Liver (tissue), 9 donors: ENCODE measurements around the gene CCSER2. TPM values are rescaled to one million over a fixed set of nuclear protein-coding genes. Genes with fewer than 3 reads are reported as not detected.

Source experiments
- DNase-seq: peaks from one replicate; pipeline ENCODE4 v3.0.0-alpha.2; 2017; ENCODE audit warnings: low spot score
- H3K27ac ChIP-seq, 2 donors: one replicate each; pipeline ENCODE4 v1.7.0; 2013; ENCODE audit warnings: inconsistent platforms in 2 of 2, low read length in 2 of 2, control low read depth in 1 of 2, low read depth in 1 of 2, mild to moderate bottlenecking in 1 of 2
- H3K27me3 ChIP-seq, 4 donors: one replicate each; pipeline versions ENCODE4 v1.6.1 to v1.7.0; 2013; ENCODE audit warnings: low read length in 3 of 4, inconsistent platforms in 1 of 4, mild to moderate bottlenecking in 1 of 4, moderate library complexity in 1 of 4; ENCODE audit not compliant: control insufficient read depth in 4 of 4, insufficient read depth in 4 of 4
- H3K36me3 ChIP-seq, 4 donors: one replicate each; pipeline versions ENCODE4 v1.6.1 to v1.7.0; 2013; ENCODE audit warnings: low read length in 3 of 4, mild to moderate bottlenecking in 3 of 4, low read depth in 1 of 4, moderate library complexity in 1 of 4; ENCODE audit not compliant: control insufficient read depth in 4 of 4, insufficient read depth in 3 of 4
- H3K4me1 ChIP-seq, 4 donors: one replicate each; pipeline versions ENCODE4 v1.6.1 to v1.7.0; 2013; ENCODE audit warnings: low read length in 3 of 4, mild to moderate bottlenecking in 3 of 4, moderate library complexity in 1 of 4; ENCODE audit not compliant: control insufficient read depth in 4 of 4, insufficient read depth in 4 of 4
- H3K4me3 ChIP-seq, 3 donors: one replicate each; pipeline versions ENCODE4 v1.6.1 to v1.7.0; 2013; ENCODE audit warnings: low read length in 3 of 3, control low read depth in 1 of 3, low read depth in 1 of 3, mild to moderate bottlenecking in 1 of 3
- H3K9ac ChIP-seq, 2 donors: one replicate each; pipeline ENCODE4 v1.7.0; 2013; ENCODE audit warnings: low read length in 2 of 2, mild to moderate bottlenecking in 2 of 2, moderate library complexity in 2 of 2, control low read depth in 1 of 2, low read depth in 1 of 2
- H3K9me3 ChIP-seq, 4 donors: one replicate each; pipeline versions ENCODE4 v1.6.1 to v1.7.0; 2013; ENCODE audit warnings: low read length in 3 of 4; ENCODE audit not compliant: control insufficient read depth in 4 of 4
- EGR1 ChIP-seq, 2 donors: IDR thresholded peaks; 2 replicates each; pipeline ENCODE4 v1.6.1; 2016 to 2018; ENCODE audit warnings: antibody characterized with exemption in 2 of 2, low read depth in 2 of 2
- FOXA1 ChIP-seq: IDR thresholded peaks from 2 replicates; pipeline ENCODE4 v1.6.1; 2016; ENCODE audit warnings: antibody characterized with exemption
- FOXA2 ChIP-seq: IDR thresholded peaks from 2 replicates; pipeline ENCODE4 v1.6.1; 2016; ENCODE audit warnings: antibody characterized with exemption
- GABPA ChIP-seq, 2 donors: IDR thresholded peaks in 1 of 2; conservative IDR thresholded peaks in 1 of 2; 2 replicates each; pipeline ENCODE4 v1.6.1; 2016; ENCODE audit warnings: antibody characterized with exemption in 2 of 2, mild to moderate bottlenecking in 1 of 2, moderate library complexity in 1 of 2
- HNF4A ChIP-seq, 2 donors: conservative IDR thresholded peaks; 2 replicates each; pipeline ENCODE4 v1.6.1; 2016; ENCODE audit warnings: antibody characterized with exemption in 2 of 2, mild to moderate bottlenecking in 2 of 2
- HNF4G ChIP-seq: IDR thresholded peaks from 2 replicates; pipeline ENCODE4 v1.6.1; 2016; ENCODE audit warnings: antibody characterized with exemption
- JUND ChIP-seq, 2 donors: IDR thresholded peaks; 2 replicates each; pipeline ENCODE4 v1.6.1; 2016; ENCODE audit warnings: antibody characterized with exemption in 2 of 2
- MAX ChIP-seq: IDR thresholded peaks from 2 replicates; pipeline ENCODE4 v1.6.1; 2016; ENCODE audit warnings: antibody characterized with exemption
- NR2F2 ChIP-seq: IDR thresholded peaks from 2 replicates; pipeline ENCODE4 v1.6.1; 2016; ENCODE audit warnings: antibody characterized with exemption
- RAD21 ChIP-seq, 2 donors: IDR thresholded peaks; 2 replicates each; pipeline ENCODE4 v1.6.1; 2016; ENCODE audit warnings: antibody characterized with exemption in 2 of 2, mild to moderate bottlenecking in 2 of 2
- RXRA ChIP-seq, 2 donors: IDR thresholded peaks; 2 replicates each; pipeline ENCODE4 v1.6.1; 2017 to 2018; ENCODE audit warnings: antibody characterized with exemption in 2 of 2, mild to moderate bottlenecking in 1 of 2
- SP1 ChIP-seq: IDR thresholded peaks from 2 replicates; pipeline ENCODE4 v1.6.1; 2018; ENCODE audit warnings: antibody characterized with exemption, mild to moderate bottlenecking
- TAF1 ChIP-seq: conservative IDR thresholded peaks from 2 replicates; pipeline ENCODE4 v1.6.1; 2016; ENCODE audit warnings: antibody characterized with exemption, mild to moderate bottlenecking
- YY1 ChIP-seq: IDR thresholded peaks from 2 replicates; pipeline ENCODE4 v1.6.1; 2016; ENCODE audit warnings: antibody characterized with exemption, mild to moderate bottlenecking
- ZBTB33 ChIP-seq: IDR thresholded peaks from 2 replicates; pipeline ENCODE4 v1.6.1; 2016; ENCODE audit warnings: antibody characterized with exemption
- WGBS: extraction: QIAGEN DNeasy Blood & Tissue Kit; methylation state at CpG from one replicate; pipeline ENCODE4 v1.1.7; 2013; 5-methylcytosine and 5-hydroxymethylcytosine counted together
- polyA plus RNA-seq, 2 donors: library from polyadenylated mRNA; stranded (reverse) in 1 of 2; unstranded in 1 of 2; fragments of 200-250 nt in 1 of 2; fragments of >200 nt in 1 of 2; fragmentation: Nextera tagmentation in 1 of 2; extraction: Ambion mirVana in 1 of 2; gene quantifications; one replicate each; pipeline versions ENCODE4 v1.2.1 to v1.2.3, GENCODE V29; 2013 to 2015
- total RNA-seq, 2 donors: library from RNA; depleted of rRNA; stranded (reverse); fragments of >200 nt; gene quantifications; one replicate each; pipeline ENCODE4 v1.2.3, GENCODE V29; 2014
- TF ChIP-seq, protein P1 (sequence below): IDR thresholded peaks from 2 replicates; pipeline ENCODE4 v1.6.1; 2016; ENCODE audit warnings: antibody characterized with exemption
- TF ChIP-seq, protein P2 (sequence below): fragments of 150-350 bp; IDR thresholded peaks from 2 replicates; pipeline ENCODE4 v1.5.1; 2017; ENCODE audit warnings: improper control_type of control experiment, low read depth, low read length; ENCODE audit not compliant: missing input control
- TF ChIP-seq, protein P3 (sequence below): IDR thresholded peaks from 2 replicates; pipeline ENCODE4 v1.6.1; 2016; ENCODE audit warnings: antibody characterized with exemption, mild to moderate bottlenecking
- donor health status: healthy.
- donor health status: healthy.
- donor health status: healthy.
- donor health status: healthy.
- donor health status: healthy.

The CCSER2 gene
- total and polyA plus RNA-seq, 4 donors, result 5.6 to 18.2 (median 12.1) TPM

GRCh38 chr10:84334811-84335210, 6.4 kb downstream of the CCSER2 start:
- Histone ChIP-seq H3K9ac (no peak overlapping the region), H3K4me3 (no peak overlapping the region), H3K36me3 (no peaks in the 10 kb centered on the region), H3K27me3 (no peaks in the 10 kb centered on the region), H3K4me1 (peaks cover 0 to 18% (median 8%) of the 10 kb centered on the region in 4 donors), H3K9me3 (no peaks in the 10 kb centered on the region), H3K27ac (no peak overlapping the region)
- 91% methylated on average over 2 of the region's 2 CpGs for WGBS
- no peak for DNase-seq
- TF ChIP-seq EGR1 (IDR thresholded peaks at IDR 0.05; ENCODE audit: low read depth in 2 of 2) (no peak), HNF4A (conservative IDR thresholded peaks at IDR 0.05) (no peak), YY1 (no peak), NR2F2 (no peak), SP1 (no peak), RAD21 (IDR thresholded peaks at IDR 0.05) (no peak), GABPA (IDR thresholded peaks at IDR 0.05 in 1 of 2, conservative IDR thresholded peaks at IDR 0.05 in 1 of 2) (no peak)
- TF ChIP-seq, protein P1, sequence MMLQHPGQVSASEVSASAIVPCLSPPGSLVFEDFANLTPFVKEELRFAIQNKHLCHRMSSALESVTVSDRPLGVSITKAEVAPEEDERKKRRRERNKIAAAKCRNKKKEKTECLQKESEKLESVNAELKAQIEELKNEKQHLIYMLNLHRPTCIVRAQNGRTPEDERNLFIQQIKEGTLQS, result no peak

GRCh38 chr10:84335516-84335915, 7.1 kb downstream of the CCSER2 start:
- Histone ChIP-seq H3K27ac (no peak overlapping the region), H3K4me3 (no peak overlapping the region), H3K4me1 (peaks cover 0 to 11% (median 8%) of the 10 kb centered on the region in 4 donors), H3K27me3 (no peaks in the 10 kb centered on the region), H3K9ac (no peak overlapping the region), H3K9me3 (no peaks in the 10 kb centered on the region), H3K36me3 (no peaks in the 10 kb centered on the region)
- TF ChIP-seq NR2F2 (no peak), RXRA (IDR thresholded peaks at IDR 0.05) (no peak), TAF1 (no peak), JUND (IDR thresholded peaks at IDR 0.05) (no peak), RAD21 (IDR thresholded peaks at IDR 0.05) (no peak), FOXA1 (no peak), MAX (no peak), SP1 (no peak), GABPA (IDR thresholded peaks at IDR 0.05 in 1 of 2, conservative IDR thresholded peaks at IDR 0.05 in 1 of 2) (no peak)
- TF ChIP-seq, protein P1, result no peak
- TF ChIP-seq, protein P2, sequence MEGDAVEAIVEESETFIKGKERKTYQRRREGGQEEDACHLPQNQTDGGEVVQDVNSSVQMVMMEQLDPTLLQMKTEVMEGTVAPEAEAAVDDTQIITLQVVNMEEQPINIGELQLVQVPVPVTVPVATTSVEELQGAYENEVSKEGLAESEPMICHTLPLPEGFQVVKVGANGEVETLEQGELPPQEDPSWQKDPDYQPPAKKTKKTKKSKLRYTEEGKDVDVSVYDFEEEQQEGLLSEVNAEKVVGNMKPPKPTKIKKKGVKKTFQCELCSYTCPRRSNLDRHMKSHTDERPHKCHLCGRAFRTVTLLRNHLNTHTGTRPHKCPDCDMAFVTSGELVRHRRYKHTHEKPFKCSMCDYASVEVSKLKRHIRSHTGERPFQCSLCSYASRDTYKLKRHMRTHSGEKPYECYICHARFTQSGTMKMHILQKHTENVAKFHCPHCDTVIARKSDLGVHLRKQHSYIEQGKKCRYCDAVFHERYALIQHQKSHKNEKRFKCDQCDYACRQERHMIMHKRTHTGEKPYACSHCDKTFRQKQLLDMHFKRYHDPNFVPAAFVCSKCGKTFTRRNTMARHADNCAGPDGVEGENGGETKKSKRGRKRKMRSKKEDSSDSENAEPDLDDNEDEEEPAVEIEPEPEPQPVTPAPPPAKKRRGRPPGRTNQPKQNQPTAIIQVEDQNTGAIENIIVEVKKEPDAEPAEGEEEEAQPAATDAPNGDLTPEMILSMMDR, result no peak
- WGBS, result 68% methylated on average over 3 of the region's 3 CpGs
- DNase-seq, result no peak

DNA sequence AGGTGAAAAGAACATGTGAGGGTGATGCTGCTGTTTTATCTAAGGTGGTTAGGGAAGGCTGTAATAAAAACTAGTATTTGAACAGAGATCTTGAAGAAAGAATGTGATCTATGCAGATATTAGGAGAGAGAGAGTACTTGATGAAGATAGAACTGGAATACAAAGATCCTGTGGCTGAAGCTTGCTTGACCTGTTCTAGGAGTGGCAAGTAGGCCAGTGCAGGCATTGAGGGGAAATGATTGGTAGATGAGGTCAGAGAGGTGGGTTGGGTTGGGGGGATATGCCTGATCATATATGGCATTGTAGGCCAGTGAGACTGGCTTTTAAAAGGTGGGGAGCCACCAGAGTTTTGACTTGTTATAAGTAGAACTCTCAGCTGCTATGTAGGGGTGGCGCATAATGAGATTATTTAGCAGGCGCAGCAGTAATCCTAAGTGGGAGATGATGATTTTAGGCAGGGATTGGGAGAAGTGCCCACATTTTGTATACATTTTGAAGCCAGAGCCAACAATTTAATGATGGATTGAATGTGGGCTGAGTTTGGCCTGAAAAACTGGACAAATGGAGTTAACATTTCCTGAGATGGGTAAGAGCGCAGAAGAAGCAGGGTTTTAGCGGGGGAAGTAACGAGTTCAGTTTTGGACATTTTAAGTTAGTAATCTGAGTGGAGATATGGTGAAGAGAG, 8.2 kb downstream of the CCSER2 start:
- Histone ChIP-seq H3K4me3 (no peak overlapping the region), H3K4me1 (peaks cover 0 to 10% (median 5%) of the 10 kb centered on the region in 4 donors), H3K27ac (no peak overlapping the region), H3K27me3 (no peaks in the 10 kb centered on the region), H3K9me3 (no peaks in the 10 kb centered on the region), H3K36me3 (no peaks in the 10 kb centered on the region), H3K9ac (no peak overlapping the region)
- WGBS, result 95% methylated on average over 5 of the region's 5 CpGs
- no peak for TF ChIP-seq RXRA (IDR thresholded peaks at IDR 0.05)
- no peak for TF ChIP-seq ZBTB33
- no peak for TF ChIP-seq HNF4G
- no peak for TF ChIP-seq HNF4A (conservative IDR thresholded peaks at IDR 0.05)
- TF ChIP-seq FOXA2, result no peak
- no peak for TF ChIP-seq JUND (IDR thresholded peaks at IDR 0.05)
- TF ChIP-seq, protein P3, sequence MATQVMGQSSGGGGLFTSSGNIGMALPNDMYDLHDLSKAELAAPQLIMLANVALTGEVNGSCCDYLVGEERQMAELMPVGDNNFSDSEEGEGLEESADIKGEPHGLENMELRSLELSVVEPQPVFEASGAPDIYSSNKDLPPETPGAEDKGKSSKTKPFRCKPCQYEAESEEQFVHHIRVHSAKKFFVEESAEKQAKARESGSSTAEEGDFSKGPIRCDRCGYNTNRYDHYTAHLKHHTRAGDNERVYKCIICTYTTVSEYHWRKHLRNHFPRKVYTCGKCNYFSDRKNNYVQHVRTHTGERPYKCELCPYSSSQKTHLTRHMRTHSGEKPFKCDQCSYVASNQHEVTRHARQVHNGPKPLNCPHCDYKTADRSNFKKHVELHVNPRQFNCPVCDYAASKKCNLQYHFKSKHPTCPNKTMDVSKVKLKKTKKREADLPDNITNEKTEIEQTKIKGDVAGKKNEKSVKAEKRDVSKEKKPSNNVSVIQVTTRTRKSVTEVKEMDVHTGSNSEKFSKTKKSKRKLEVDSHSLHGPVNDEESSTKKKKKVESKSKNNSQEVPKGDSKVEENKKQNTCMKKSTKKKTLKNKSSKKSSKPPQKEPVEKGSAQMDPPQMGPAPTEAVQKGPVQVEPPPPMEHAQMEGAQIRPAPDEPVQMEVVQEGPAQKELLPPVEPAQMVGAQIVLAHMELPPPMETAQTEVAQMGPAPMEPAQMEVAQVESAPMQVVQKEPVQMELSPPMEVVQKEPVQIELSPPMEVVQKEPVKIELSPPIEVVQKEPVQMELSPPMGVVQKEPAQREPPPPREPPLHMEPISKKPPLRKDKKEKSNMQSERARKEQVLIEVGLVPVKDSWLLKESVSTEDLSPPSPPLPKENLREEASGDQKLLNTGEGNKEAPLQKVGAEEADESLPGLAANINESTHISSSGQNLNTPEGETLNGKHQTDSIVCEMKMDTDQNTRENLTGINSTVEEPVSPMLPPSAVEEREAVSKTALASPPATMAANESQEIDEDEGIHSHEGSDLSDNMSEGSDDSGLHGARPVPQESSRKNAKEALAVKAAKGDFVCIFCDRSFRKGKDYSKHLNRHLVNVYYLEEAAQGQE, result no peak
- DNase-seq, result no peak
